Measurements from ENCODE around the gene STX10. TPM values are rescaled to one million over a fixed set of nuclear protein-coding genes. Genes with fewer than 3 reads are reported as not detected.

STX10 gene
- total and polyA plus RNA-seq, 9 of the 15 experiments (the other 6 are each of a cell fraction or from before 2014, with no cell fraction given) = 0.51 to 66.3 (median 31.0) TPM

- no peak for TF ChIP-seq FOXJ3 (CRISPR knock-in tag; IDR thresholded peaks at IDR 0.05)
- peak; percentile 31; the same call in 1 of the 2 replicates for TF ChIP-seq ZNF324 (CRISPR knock-in tag; IDR thresholded peaks at IDR 0.05)
- TF ChIP-seq ZNF764 (CRISPR knock-in tag; IDR thresholded peaks at IDR 0.05; ENCODE audit: low read depth) = no peak
- TF ChIP-seq ZNF384 (IDR thresholded peaks at IDR 0.05; ENCODE audit: low read depth, low read length) = no peak
- peak; percentile 66 for TF ChIP-seq KLF1 (tag; IDR thresholded peaks at IDR 0.05)
- TF ChIP-seq CHD2 (IDR thresholded peaks at IDR 0.05; ENCODE audit: low read depth, low read length) = no peak
- TF ChIP-seq MLX (CRISPR knock-in tag; conservative IDR thresholded peaks at IDR 0.05) = no peak
- no peak for TF ChIP-seq TCF7 (IDR thresholded peaks at IDR 0.05; ENCODE audit: borderline replicate concordance)
- peak; percentile 23; the same call in 1 of the 2 replicates for TF ChIP-seq ZNF24 (IDR thresholded peaks at IDR 0.05)
- no peak for TF ChIP-seq ZFP36 (IDR thresholded peaks at IDR 0.05; ENCODE audit: low read depth, low read length, partially characterized antibody)
- peak; percentile 76 to 93; a peak in 3 of 4 replicates for TF ChIP-seq UBTF (IDR thresholded peaks at IDR 0.05; ENCODE audit: borderline replicate concordance in 1 of 2, low read depth in 2 of 2, low read length in 2 of 2)
- TF ChIP-seq JUND (IDR thresholded peaks at IDR 0.05; ENCODE audit: borderline replicate concordance, low read depth, low read length) = peak; percentile 35
- TF ChIP-seq JUND (tag; IDR thresholded peaks at IDR 0.05; ENCODE audit: borderline replicate concordance, low read depth, low read length) = no peak; the same call in 2 of the 3 replicates
- TF ChIP-seq FOXP1 (CRISPR knock-in tag; IDR thresholded peaks at IDR 0.05) = no peak
- TF ChIP-seq CGGBP1 (CRISPR knock-in tag; IDR thresholded peaks at IDR 0.05) = no peak
- peak; percentile 24; the same call in 1 of the 2 replicates for TF ChIP-seq CREB1 (IDR thresholded peaks at IDR 0.05)
- TF ChIP-seq CREB1 (CRISPR knock-in tag; IDR thresholded peaks at IDR 0.05) = no peak
- TF ChIP-seq ELK1 (CRISPR knock-in tag; IDR thresholded peaks at IDR 0.05) = no peak
- no peak; the same call in 1 of the 2 replicates for TF ChIP-seq POLR2H (tag; IDR thresholded peaks at IDR 0.05; ENCODE audit: low read depth)
- TF ChIP-seq XRCC3 (IDR thresholded peaks at IDR 0.05) = no peak
- TF ChIP-seq SMC3 (conservative IDR thresholded peaks at IDR 0.05; ENCODE audit: insufficient read depth, low read depth, low read length) = no peak
- TF ChIP-seq CBFB (CRISPR knock-in tag; IDR thresholded peaks at IDR 0.05) = no peak
Measured at GRCh38 chr19:13099073-13099999, 50.8 kb downstream of the STX10 start (continued).

Data from K562 (cell line).